H1 (cell line): ENCODE measurements around the gene SCGB2B2. TPM values are rescaled to one million over a fixed set of nuclear protein-coding genes. Genes with fewer than 3 reads are reported as not detected.

Experiments
- CBX5 ChIP-seq: fragments of 300-800, 300-1000 bp; sonication (generic); IDR thresholded peaks from 2 replicates; pipeline ENCODE4 v1.7.1; 2016; ENCODE audit warnings: antibody characterized with exemption, low read length, low read depth
- CREB1 ChIP-seq: IDR thresholded peaks from 2 replicates; pipeline ENCODE4 v1.6.1; 2012; ENCODE audit warnings: inconsistent platforms
- JUN ChIP-seq: IDR thresholded peaks from 2 replicates; pipeline ENCODE4 v1.6.1; 2011; ENCODE audit warnings: low read depth, mild to moderate bottlenecking, improper control_type of control experiment, low read length
- POU5F1 ChIP-seq: IDR thresholded peaks from 2 replicates; pipeline ENCODE4 v1.6.1; 2011; ENCODE audit warnings: low read depth, mild to moderate bottlenecking, low read length, moderate library complexity
- SAP30 ChIP-seq: fragments of 300-600 bp; sonication (generic); IDR thresholded peaks from 2 replicates; pipeline ENCODE4 v1.7.1; 2012; ENCODE audit warnings: low read length, moderate library complexity, mild to moderate bottlenecking, inconsistent platforms; ENCODE audit not compliant: insufficient read depth, insufficient replicate concordance
- SP4 ChIP-seq: IDR thresholded peaks from 2 replicates; pipeline ENCODE4 v1.6.1; 2012; ENCODE audit warnings: low read length, inconsistent platforms
- TEAD4 ChIP-seq: IDR thresholded peaks from 2 replicates; pipeline ENCODE4 v1.6.1; 2012; ENCODE audit warnings: low read depth, low read length, inconsistent platforms, mixed read lengths
- polyA plus RNA-seq, 7 experiments: library from polyadenylated mRNA; depleted of rRNA in 3 of 7; stranded (reverse) in 5 of 7; unstranded in 2 of 7; fragments of >200 nt in 5 of 7; fragments of 200-250 nt in 2 of 7; gene quantifications; 1 replicate in 5 of 7; 2 replicates in 1 of 7; 4 replicates in 1 of 7; pipeline versions ENCODE4 v1.2.1 to v1.2.3, GENCODE V29; 2011 to 2013; ENCODE audit warnings: missing spikeins in 2 of 7, mixed read lengths in 2 of 7
- total RNA-seq: library from RNA; stranded (reverse); fragmentation: NEBNext Ultra II Directional; extraction: Animal tissue kit (Norgen Biotek cat#: 25700); gene quantifications from 2 replicates; pipeline ENCODE4 v1.2.1, GENCODE V29; 2021
- TF ChIP-seq, protein P1 (sequence below): fragments of 300-600 bp; sonication (generic); IDR thresholded peaks from 2 replicates; pipeline ENCODE4 v1.7.1; 2012; ENCODE audit warnings: low read length, moderate library complexity, mild to moderate bottlenecking, inconsistent platforms; ENCODE audit not compliant: insufficient replicate concordance
- TF ChIP-seq, protein P2 (sequence below): IDR thresholded peaks from 2 replicates; pipeline ENCODE4 v1.6.1; 2012; ENCODE audit warnings: low read length, inconsistent platforms
- TF ChIP-seq, protein P3 (sequence below): IDR thresholded peaks from 2 replicates; pipeline ENCODE4 v1.6.1; 2011; ENCODE audit warnings: low read length, improper control_type of control experiment

The SCGB2B2 gene
- total and polyA plus RNA-seq, 2 of the 8 experiments (the other 6 are each of a cell fraction or from before 2014, with no cell fraction given), result 0.09 TPM; not detected in 1

DNA sequence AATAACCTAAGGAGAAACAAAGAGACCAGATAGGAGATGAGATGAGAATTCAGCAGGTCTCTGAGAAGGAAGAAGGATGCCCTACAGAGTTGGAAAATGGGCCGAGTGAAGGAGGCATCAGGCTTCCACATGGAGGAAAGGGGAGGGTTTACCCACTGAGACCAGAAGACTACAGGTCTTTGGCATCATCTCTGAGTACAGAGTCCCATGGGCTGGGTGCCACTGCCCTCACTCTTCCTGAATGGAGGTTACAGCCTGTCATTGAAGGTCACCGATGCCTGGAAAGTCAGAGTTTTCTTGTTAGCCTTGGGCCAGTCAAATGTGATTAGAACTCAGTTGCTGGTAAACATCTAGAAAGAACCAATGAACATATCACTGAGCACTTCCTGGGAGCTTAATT lies 10.4 kb upstream of the SCGB2B2 start (continued):
- TF ChIP-seq, protein P1, sequence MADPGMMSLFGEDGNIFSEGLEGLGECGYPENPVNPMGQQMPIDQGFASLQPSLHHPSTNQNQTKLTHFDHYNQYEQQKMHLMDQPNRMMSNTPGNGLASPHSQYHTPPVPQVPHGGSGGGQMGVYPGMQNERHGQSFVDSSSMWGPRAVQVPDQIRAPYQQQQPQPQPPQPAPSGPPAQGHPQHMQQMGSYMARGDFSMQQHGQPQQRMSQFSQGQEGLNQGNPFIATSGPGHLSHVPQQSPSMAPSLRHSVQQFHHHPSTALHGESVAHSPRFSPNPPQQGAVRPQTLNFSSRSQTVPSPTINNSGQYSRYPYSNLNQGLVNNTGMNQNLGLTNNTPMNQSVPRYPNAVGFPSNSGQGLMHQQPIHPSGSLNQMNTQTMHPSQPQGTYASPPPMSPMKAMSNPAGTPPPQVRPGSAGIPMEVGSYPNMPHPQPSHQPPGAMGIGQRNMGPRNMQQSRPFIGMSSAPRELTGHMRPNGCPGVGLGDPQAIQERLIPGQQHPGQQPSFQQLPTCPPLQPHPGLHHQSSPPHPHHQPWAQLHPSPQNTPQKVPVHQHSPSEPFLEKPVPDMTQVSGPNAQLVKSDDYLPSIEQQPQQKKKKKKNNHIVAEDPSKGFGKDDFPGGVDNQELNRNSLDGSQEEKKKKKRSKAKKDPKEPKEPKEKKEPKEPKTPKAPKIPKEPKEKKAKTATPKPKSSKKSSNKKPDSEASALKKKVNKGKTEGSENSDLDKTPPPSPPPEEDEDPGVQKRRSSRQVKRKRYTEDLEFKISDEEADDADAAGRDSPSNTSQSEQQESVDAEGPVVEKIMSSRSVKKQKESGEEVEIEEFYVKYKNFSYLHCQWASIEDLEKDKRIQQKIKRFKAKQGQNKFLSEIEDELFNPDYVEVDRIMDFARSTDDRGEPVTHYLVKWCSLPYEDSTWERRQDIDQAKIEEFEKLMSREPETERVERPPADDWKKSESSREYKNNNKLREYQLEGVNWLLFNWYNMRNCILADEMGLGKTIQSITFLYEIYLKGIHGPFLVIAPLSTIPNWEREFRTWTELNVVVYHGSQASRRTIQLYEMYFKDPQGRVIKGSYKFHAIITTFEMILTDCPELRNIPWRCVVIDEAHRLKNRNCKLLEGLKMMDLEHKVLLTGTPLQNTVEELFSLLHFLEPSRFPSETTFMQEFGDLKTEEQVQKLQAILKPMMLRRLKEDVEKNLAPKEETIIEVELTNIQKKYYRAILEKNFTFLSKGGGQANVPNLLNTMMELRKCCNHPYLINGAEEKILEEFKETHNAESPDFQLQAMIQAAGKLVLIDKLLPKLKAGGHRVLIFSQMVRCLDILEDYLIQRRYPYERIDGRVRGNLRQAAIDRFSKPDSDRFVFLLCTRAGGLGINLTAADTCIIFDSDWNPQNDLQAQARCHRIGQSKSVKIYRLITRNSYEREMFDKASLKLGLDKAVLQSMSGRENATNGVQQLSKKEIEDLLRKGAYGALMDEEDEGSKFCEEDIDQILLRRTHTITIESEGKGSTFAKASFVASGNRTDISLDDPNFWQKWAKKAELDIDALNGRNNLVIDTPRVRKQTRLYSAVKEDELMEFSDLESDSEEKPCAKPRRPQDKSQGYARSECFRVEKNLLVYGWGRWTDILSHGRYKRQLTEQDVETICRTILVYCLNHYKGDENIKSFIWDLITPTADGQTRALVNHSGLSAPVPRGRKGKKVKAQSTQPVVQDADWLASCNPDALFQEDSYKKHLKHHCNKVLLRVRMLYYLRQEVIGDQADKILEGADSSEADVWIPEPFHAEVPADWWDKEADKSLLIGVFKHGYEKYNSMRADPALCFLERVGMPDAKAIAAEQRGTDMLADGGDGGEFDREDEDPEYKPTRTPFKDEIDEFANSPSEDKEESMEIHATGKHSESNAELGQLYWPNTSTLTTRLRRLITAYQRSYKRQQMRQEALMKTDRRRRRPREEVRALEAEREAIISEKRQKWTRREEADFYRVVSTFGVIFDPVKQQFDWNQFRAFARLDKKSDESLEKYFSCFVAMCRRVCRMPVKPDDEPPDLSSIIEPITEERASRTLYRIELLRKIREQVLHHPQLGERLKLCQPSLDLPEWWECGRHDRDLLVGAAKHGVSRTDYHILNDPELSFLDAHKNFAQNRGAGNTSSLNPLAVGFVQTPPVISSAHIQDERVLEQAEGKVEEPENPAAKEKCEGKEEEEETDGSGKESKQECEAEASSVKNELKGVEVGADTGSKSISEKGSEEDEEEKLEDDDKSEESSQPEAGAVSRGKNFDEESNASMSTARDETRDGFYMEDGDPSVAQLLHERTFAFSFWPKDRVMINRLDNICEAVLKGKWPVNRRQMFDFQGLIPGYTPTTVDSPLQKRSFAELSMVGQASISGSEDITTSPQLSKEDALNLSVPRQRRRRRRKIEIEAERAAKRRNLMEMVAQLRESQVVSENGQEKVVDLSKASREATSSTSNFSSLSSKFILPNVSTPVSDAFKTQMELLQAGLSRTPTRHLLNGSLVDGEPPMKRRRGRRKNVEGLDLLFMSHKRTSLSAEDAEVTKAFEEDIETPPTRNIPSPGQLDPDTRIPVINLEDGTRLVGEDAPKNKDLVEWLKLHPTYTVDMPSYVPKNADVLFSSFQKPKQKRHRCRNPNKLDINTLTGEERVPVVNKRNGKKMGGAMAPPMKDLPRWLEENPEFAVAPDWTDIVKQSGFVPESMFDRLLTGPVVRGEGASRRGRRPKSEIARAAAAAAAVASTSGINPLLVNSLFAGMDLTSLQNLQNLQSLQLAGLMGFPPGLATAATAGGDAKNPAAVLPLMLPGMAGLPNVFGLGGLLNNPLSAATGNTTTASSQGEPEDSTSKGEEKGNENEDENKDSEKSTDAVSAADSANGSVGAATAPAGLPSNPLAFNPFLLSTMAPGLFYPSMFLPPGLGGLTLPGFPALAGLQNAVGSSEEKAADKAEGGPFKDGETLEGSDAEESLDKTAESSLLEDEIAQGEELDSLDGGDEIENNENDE, result no peak
- no peak for TF ChIP-seq TEAD4
- no peak for TF ChIP-seq POU5F1
- TF ChIP-seq JUN, result no peak
- no peak for TF ChIP-seq CREB1
- TF ChIP-seq SP4, result no peak
- TF ChIP-seq, protein P2, sequence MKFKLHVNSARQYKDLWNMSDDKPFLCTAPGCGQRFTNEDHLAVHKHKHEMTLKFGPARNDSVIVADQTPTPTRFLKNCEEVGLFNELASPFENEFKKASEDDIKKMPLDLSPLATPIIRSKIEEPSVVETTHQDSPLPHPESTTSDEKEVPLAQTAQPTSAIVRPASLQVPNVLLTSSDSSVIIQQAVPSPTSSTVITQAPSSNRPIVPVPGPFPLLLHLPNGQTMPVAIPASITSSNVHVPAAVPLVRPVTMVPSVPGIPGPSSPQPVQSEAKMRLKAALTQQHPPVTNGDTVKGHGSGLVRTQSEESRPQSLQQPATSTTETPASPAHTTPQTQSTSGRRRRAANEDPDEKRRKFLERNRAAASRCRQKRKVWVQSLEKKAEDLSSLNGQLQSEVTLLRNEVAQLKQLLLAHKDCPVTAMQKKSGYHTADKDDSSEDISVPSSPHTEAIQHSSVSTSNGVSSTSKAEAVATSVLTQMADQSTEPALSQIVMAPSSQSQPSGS, result no peak
- TF ChIP-seq SAP30, result no peak
- no peak for TF ChIP-seq CBX5
- TF ChIP-seq, protein P3, sequence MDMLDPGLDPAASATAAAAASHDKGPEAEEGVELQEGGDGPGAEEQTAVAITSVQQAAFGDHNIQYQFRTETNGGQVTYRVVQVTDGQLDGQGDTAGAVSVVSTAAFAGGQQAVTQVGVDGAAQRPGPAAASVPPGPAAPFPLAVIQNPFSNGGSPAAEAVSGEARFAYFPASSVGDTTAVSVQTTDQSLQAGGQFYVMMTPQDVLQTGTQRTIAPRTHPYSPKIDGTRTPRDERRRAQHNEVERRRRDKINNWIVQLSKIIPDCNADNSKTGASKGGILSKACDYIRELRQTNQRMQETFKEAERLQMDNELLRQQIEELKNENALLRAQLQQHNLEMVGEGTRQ, result no peak
